Measurements from ENCODE around the gene MTARC2. TPM values are rescaled to one million over a fixed set of nuclear protein-coding genes. Genes with fewer than 3 reads are reported as not detected.

Gene MTARC2
- total RNA-seq, 2 donors from 2014 or later = not detected

Other genes with a start within 250 kb of the MTARC2 start
- gene MARK1, start 220.2 kb upstream of the MTARC2 start, total RNA-seq = under 1 TPM in 1 of 2 donors, not detected in 1; 0.05 TPM
- gene C1orf115, start 58.0 kb upstream of the MTARC2 start, total RNA-seq = under 1 TPM; 0.79 to 1.00 TPM
- not detected for gene MTARC1, start 38.6 kb downstream of the MTARC2 start, total RNA-seq
- 1 to 10 TPM in 1 of 2 donors, under 1 TPM in 1; 0.55 to 2.0 TPM for gene HLX, start 131.1 kb downstream of the MTARC2 start, total RNA-seq

All from activated T-cell treated with anti-CD3 and anti-CD28 coated beads, Interleukin-2, amount 50 U/mL, for 72 hours (primary cell).